DMS53 treated with DMSO at 0.1 percent for 48 hours (cell line): ENCODE measurements around the gene PHACTR1.

Experiments
- DNase-seq: peaks from one replicate; lab custom pipeline; 2025; ENCODE audit not compliant: unreplicated experiment; lab: John Stamatoyannopoulos, UW

PHACTR1 gene

DNA sequence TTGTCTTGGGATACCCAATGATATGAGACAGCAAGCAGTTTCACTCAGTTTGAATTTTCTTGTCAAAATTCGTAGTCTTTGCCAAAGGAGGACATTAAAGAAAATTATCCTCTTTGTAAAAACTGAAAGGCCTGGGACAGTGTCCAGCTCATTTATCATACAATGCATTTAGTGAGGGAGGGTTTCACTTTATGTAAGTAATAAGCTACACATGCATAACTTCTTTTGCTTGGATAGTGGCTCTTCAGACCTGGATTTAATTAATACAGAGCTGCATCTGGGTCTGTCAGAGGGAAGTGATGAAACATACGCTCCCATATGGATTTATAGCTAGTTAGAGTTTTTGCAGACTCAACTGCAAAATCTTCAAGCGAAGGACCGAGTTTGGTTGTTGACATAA, 175.6 kb downstream of the PHACTR1 start:
- no peak for DNase-seq

DNA sequence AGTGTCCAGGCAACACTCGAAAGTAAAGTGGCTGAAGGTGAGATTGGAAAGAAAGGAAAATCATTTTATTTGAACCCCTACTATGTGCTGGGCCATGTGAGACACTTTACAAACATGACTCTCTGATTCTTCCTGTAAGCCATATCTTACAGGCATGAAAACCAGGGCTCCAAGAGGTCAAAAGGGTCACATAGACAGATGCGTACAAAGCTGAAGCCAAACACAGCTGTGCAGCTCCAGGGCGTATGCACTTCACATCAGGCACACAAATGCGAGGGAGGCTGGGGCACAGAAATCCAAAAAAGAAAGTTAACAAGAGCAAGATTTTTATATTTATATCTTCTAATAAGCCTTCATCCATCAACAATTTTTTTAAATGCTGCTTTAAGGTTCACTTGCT, 176.5 kb downstream of the PHACTR1 start:
- no peak for DNase-seq

DNA sequence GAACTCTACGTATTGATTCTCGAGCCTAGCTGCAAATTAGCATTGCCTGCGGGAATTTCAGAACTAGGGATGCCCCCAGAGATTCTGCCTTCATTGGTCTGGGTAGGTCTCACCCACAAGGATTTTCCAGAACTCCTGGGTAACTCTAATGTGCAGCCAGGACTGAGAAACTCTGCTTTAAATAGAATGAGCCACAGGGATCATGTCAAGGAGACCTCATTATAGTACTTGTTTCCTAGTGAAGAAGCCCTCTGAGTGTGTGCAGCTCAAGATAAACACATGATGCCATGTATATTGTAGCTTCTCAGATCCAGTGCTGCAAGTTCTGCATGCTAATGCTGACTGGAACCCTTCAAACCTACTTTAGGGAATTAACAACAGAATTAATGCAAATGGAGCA, 179.2 kb downstream of the PHACTR1 start:
- no peak for DNase-seq

DNA sequence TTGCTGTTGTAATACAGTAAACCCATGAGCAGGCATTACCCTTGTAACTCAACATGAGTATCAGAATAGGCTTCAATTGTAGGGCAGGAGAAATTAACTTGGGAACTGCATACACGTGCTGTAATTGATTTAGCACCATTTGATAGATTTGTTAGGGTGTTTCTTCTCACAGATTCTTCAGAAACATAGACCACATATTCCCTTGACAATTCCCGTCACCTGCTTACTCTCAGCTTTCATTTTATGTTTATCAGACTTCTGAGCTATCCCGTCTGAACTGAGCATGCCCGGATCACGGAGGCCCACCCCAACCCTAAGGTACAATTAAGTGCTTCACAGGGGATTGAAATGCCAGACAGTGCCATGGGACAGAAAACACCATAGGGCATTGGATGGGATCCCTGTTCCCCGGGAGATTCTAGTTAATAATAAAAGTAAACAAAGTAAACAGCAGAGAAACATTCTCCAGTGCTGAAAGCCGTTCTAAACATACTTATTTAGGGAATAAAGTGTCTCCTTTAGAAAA, 179.7 kb downstream of the PHACTR1 start:
- no peak for DNase-seq

DNA sequence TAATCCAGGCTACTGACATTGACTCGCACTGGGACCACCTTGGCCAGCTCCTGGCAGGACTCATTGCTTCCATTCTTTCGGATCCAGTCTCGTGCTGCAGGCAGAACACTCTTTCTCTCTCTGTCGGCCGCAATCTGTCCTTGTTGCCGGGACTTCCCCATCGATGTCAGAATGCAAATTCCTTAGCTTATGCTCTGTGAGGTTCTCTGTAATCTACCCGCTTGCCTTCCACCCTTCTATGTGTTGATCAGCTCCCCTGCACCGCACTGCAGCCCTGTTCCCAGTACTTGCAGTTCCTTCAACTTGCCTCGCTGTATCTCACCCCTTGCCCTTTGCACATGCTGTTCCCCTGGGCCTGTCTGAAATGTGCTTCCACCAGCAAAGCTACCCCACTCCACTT, 182.0 kb downstream of the PHACTR1 start:
- DNase-seq = no peak

DNA sequence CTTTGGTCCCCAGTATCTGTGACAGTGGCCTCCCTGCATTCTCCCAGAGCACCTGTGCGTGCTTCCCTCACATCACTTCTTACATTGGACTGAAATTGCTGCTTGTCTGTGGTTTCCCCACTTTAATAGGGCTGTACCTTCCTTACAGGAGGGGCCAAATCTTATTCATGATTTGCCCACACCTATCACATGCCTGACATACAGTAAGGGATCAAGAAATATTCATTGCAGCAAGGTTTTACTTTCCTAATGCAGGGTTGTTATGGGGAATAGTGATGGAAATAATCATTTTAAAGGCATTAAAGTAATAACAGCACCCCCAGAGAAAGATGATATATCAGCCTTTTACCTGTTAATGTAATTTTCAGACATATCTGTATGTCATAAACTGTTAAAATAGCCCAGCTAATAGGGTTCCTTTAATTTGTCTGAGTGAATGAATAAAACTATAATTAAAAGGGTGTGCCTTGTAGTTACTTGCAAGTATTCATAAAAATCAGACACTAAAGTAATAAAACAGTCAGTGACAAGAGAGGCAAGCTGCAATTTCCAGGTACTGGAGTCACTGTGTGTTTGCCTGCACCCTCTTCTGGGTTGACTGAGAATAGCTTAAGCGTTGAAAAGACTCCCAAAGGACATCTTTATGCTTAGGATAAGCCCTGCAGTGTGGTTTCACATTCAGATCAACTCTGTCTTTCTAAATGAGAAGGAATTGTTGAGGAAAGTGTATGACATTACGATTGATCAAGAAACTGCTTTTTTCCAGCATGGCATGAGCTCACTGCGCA, 182.7 kb downstream of the PHACTR1 start:
- no peak for DNase-seq

DNA sequence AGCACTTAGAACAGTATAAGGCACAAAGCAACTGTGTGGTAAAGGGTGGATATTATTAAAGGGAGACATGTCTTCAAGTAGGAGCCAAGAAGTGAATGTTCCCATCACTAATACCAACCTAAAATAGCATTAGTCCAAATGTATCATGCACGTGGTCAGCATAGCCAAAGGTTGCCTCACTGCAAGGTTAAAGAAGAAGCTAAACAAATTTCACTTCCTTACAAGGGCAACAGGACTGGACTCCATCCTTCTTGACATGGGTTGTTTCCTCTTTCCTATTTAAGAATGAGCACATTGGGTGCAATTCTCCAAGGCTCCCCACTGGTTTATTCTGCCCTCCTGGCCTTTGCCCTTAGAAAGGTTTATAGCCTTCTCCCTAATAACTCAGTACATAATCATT, 186.7 kb downstream of the PHACTR1 start:
- no peak for DNase-seq

DNA sequence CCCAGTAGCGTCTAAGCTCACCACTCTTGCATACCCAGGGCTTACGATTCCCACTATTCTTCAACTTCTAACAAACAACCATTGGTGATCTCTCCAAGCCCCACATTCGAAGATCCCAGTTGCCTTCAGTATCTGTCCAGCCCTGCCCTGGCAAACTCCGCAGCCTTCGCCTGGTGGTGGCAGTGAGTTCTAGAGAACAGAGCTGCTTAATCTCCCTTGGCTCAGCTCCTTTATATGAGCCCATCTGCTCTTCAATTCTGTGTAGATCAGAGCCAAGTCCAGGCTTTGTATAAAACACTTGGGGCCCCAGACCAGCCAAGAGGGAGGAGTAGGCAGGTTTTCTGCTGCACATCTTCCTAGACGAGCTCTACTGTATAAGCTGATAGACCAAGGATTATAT, 193.3 kb downstream of the PHACTR1 start:
- no peak for DNase-seq

DNA sequence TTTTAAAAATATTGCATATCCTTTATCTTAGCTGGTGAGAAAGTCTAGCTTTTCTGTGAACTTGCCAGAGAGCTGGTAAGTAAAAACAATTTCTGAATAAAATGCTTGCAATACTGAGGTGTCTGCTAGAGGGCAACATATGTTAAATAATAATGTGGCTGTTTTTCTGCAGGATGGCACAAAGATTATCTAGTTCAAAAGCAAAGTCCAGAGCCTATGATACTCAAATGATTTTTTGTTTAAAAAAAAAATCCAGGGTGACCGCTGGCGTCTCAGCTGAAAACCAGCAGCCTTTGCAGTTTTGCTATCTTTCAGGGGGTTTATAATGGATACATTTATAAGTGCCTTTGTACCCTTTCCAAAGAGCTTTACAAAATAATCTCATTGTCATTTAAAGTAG, 194.9 kb downstream of the PHACTR1 start:
- DNase-seq = peak; percentile 40

DNA sequence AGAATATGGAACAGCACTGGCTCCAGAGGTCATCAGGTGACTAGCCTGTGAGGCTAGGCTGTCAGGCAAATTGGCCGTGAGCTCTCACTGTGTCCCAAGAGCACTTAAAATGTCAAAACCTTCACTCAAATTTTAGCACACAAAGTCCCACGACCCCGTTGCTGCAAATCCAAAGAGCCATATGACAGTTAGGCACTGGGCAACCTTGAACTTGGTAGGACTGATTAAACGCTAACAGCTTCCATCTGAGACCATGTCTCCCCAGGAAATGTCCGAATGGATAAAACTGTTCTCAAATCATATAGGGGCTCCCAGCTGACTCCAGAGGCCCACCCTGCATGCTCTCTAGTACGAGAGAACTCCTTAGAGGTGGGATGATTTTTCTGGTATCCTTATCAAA, 196.6 kb downstream of the PHACTR1 start:
- DNase-seq = no peak

DNA sequence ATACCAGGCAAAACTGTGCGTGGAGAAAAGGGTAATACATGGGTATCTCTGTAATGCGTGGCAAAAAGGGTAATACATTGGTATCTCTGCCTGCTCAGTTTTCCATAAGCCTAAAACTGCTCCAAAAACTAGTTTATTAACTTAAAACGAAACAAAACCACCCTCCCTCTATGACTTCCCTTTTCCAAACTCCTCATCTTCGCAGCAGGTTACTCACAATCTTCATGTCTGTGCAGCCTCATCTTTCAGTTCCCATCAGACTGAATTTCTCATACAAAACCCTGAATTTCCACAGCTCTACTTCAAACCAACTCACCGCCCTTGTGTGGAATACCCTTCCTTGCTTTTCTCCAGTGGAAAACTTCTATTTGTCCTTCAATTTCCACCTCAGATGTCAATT, 199.4 kb downstream of the PHACTR1 start:
- no peak for DNase-seq

DNA sequence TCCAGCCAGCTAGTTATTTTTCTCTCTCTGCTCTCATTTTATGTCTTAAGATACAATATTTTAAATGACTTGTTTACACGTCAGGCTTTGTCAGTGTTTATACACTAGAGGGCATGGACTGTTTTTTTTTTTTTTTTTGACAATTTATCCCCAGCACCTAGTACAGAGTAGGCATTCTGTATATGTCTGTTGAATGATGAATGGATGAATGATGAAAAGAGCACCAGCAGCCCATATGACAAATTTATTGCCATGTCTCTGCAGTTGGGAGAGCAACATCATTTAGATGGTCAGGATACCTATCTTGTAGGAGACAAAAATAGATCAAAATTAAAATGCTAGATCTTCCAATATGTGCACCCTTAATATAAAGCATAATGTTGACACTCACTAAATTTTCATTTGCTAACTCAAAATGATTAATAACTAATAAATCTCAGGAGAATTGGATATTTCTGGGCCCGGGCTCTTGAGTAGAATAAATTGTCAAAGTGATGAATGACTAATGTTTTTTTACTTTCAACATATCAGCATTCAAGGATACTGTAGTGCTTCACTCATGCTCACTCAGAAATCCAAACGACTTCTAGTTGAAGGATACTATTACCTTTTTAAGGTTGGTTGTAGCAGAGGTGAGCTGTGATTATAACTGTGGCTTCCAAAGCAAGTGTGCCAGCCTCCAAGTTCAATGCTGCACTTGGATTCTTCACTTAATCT, 200.0 kb downstream of the PHACTR1 start:
- DNase-seq = no peak

DNA sequence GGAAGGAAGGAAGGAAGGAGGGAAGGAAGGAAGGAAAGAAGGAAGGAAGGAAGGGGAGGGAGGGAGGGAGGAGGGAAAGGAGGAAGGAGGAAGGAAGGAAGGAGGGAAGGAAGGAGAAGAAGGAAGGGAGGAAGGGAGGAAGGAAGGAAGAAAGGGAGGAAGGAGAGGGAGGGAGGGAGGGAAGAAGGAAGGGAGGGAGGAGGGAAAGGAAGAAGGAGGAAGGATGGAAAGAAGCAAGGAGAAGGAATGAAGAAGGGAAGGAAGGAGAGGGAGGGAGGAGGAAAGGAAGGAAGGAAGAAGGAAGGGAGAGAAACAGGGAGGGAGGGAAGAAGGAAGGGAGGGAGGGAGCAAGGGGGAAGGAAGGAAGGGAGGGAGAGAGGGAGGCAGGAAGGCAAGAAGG, 204.9 kb downstream of the PHACTR1 start:
- no peak for DNase-seq

DNA sequence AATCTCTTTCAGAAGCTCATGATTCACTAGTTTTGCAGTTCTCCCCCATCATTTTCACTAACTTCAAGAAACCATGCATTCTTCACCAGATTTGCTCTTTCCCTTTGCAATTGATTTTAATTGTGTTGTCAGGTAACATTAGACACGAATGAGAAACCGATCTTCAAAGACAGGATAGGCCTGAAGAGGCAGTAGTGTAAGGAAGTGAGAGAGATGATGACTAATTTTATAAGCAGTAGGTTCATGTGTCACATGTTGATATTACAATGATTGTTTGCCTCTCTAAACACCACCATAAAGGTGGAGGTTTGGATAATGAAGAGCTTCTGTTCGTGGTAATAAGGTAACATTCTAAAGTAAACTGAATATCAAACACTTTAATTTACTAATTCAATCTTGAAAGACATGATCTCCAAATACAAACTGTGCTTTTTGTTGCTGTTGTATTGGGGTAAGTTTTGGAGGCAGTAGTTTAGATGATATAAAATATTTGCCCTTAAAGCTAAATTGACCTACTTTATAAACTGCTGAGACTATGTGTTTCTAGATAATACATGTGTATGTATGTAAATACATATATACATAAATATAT, 207.2 kb downstream of the PHACTR1 start:
- peak; percentile 54 for DNase-seq

DNA sequence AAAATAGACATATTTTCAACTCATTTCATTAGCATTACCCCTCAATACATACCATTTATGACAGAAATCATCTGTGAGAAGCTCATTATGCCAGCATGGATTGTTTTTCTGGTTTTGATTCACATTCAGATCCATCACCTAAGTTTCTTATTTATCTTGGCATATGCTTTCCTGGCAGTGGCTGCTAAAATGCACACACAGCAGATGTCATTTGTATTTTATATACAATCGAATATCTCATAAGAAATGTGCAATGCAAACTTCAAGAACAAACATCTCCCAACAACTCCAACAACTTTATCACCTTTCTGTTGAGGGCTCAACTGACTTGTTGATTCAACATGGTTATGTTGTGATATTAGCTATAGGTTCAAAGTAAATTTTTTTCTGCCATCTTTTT, 208.3 kb downstream of the PHACTR1 start:
- no peak for DNase-seq

DNA sequence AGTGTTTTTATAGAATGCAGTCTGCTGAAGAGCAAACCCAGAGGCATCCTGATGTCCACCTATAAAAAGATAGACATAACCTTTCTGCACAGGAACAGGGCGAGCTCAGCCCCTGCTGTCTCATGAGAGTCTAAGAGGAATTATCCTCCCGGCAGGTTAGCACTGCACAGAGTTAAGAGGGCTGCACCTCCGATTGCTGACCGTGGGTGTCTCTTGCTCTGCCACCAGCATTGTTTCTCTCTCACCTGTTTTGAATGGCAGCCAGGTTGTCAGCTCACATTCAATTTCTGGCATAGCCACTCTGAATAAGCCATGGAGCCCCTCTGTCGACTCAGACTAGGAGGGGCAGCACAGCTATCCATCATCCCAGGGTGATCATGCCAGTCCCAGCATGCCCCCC, 211.2 kb downstream of the PHACTR1 start:
- no peak for DNase-seq

DNA sequence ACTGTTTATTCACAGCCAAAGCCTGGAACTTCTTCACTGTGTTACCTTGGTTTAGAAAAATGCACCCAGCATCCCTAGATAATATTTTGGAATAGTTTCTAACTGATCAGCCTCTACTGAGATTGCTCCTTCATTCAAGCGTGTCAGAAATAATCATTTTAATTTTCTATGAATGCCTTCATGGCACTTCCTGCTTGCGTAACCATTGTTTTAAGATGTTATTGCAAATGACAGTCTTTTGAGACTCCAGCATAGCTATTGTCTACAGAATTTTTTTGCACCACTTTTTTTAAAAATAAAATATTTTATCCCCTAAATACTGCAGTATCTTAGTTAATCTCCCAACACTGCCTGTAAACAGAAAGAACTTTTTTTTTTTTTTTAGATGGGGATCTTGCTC, 213.1 kb downstream of the PHACTR1 start:
- DNase-seq = no peak

DNA sequence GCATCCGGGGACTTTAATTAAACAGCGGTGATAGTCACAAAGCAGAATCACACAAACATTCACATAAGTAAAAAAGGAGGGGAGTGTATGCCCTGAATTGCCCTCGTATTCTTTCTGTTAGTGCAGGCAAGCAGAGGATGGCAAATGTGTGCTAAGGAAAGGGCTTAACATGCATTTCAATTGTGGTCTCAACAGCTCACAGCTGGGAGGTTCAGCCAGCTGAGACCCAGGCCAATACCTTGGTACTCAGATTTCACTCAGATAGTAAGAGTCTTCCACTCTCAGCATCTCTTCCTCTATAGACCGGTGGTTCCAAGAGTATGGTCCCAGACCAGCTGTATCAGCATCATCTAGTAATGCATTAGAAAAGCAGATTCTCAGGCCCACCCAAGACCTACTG, 215.1 kb downstream of the PHACTR1 start:
- no peak for DNase-seq

DNA sequence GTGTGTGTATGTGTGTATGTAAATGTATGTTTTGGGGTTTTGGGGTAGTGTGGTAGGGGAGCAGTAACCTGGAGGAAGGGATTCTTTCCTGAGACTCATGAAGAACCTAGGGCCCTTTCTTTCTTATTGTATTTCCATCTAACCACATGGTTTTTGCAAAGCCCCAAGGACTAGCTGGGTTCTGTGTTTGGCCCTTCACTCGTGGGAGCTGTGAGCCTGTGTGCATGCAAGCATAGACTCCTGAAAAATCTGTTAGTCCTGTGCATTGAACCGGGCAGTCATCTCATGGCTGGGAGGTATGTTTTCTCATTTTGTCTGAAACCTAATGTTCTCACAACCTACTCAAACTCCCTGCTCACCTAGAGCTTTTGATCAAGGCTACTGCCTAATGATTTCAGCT, 219.1 kb downstream of the PHACTR1 start:
- no peak for DNase-seq

DNA sequence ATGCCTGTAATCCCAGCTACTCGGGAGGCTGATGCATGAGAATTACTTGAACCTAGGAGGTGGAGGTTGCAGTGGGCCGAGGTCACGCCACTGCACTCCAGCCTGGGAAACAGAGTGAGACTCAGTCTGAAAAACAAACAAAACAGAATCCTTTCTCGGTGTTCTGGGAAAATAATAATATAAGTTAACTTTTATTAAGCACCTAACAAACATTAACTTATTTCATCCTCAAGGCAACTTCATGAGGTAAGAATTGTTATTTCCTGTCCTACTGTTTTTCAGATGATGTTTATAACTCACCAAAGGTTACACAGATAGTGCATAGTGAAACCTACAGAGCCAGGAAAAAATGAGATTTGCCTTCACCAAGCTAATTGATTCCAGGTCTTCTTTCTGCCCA, 221.4 kb downstream of the PHACTR1 start:
- DNase-seq = no peak

DNA sequence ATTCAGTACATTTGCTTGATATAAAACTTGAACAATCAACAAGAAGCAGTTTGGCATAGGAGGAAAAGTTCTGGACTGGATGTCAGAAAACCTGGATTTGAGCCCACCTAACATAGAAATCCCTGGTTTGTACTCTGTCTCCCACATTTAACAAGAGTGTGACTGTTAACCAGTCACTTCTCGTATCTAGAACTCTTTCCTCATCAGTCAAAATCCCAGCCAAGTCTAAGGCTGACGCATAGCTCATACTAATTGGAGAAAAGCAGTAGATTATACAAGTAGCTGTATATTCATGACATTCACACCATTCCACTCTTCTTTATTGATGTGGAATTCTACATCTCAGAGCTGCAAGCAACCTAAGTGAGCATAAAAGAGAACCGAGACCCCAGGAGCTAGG, 222.7 kb downstream of the PHACTR1 start:
- DNase-seq = no peak

DNA sequence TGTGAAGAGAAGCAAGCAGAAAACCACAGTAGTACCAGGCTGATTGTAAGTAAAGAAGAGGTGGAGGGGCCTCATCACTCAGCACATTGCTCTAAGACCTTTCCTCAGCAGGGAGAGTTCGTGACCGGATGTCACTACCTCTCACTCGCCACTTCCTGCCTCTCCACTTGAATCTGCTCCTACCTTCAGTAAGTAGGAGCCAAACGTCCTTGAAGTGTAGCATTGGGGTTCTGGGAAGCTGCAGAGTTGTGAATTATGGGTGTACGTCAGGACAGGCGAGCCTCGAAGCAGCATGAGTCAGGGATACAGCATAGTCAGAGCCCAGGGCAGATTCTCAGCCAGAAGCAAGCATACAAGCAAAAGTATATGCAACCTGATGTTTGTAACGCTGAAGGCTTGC, 224.9 kb downstream of the PHACTR1 start:
- no peak for DNase-seq
